Stimulated activated CD8-positive, alpha-beta memory T cell treated with anti-CD3 and anti-CD28 coated beads, Interleukin-12 subunit alpha, Interleukin-12 subunit beta, amount 100 ng/mL, for 4 hours (primary cell): ENCODE data around the gene FBXO17.
"Not testable (repeated sequence)": the region's sequence is repeated elsewhere in the genome, so short reads cannot be mapped to it uniquely, and the experiment has no call there.

Experiments
- DNase-seq: peaks from one replicate; pipeline ENCODE4 v3.0.0-alpha.2; 2020; ENCODE audit warnings: low read depth

The FBXO17 gene

DNA sequence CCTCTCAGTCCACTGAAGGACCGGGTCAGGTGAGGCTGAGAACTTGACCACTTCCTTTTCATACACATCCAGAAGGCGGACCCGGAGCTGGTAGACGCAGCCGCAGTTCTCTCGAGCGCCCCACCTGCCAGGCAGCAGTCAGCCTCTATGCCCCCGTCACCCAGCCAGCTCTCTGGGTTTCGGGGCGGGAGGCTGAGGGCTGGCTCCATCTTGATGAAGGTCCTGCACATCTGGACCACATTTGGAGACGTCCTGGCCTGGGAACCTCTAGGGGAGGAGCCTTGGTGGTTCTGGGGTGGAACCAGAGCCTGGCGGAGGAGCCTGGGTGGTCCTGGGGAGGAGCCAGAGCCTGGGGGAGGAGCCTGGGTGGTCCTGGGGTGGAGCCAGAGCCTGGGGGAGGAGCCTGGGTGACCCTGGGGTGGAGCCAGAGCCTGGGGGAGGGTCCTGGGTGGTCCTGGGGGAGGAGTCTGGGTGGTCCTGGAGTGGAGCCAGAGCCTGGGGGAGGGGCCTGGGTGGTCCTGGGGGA is 30.5 kb downstream of the FBXO17 start:
- no peak for DNase-seq

- no peak for DNase-seq
Measured at GRCh38 chr19:38942471-38943181, 32.9 kb downstream of the FBXO17 start.

- no peak for DNase-seq
Measured at GRCh38 chr19:38941979-38942378, 33.6 kb downstream of the FBXO17 start.

GRCh38 chr19:38941466-38941865 is 34.1 kb downstream of the FBXO17 start:
- not testable (repeated sequence) for DNase-seq

GRCh38 chr19:38939957-38940356 is 35.6 kb downstream of the FBXO17 start:
- DNase-seq: no peak

DNA sequence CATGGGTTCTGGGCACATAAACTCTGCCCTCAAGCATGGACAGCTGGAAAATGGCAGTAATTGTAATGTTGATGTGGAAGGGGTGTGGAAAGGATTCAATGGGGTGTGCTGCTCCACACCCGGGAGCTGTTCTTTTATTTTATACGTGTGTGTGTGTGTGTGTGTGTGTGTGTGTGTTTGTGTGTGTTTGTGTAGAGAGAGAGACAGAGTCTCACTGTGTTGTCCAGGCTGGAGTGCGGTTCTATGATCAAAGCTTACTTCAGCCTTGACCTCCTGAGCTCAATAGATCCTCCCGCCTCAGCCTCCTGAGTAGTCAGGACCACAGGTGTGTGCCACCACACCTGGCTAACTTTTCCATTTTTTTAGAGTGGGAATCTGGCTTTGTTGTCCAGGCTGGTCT is 42.0 kb downstream of the FBXO17 start:
- DNase-seq: no peak

DNA sequence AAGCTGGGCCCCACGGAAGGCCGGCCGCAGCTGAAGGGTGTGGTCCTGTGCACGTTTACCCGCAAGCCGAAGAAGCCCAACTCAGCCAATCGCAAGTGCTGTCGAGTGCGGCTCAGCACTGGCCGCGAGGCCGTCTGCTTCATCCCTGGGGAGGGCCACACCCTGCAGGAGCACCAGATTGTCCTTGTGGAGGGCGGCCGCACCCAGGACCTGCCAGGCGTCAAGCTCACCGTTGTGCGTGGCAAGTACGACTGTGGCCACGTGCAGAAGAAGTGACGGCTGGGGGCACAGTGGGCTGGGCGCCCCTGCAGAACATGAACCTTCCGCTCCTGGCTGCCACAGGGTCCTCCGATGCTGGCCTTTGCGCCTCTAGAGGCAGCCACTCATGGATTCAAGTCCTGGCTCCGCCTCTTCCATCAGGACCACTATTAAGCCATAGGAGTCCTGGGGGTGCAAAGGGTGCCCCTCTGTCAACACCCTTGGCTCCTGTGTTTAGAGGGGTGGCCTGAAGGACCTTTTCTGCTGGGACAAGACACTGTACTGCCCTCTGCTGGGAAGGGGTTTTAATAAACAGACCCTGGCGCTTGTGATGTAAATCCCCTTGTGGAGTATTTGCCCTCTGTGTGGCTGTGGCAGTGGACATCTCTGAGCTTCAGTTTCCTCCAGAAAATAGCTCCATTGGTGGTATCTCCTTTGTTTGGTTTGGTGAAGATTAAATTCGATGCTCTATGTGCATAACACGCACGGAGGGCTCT is 42.9 kb downstream of the FBXO17 start:
- no peak for DNase-seq

GRCh38 chr19:38931521-38931793 is 44.1 kb downstream of the FBXO17 start:
- no peak for DNase-seq

GRCh38 chr19:38930776-38931520 is 44.6 kb downstream of the FBXO17 start, which contains the start of gene MRPS12:
Gene MRPS12, plus strand, starts transcription at chr19:38930944. Its CDS starts 351 bp downstream, at chr19:38931295.
- peak; percentile 94 for DNase-seq

DNA sequence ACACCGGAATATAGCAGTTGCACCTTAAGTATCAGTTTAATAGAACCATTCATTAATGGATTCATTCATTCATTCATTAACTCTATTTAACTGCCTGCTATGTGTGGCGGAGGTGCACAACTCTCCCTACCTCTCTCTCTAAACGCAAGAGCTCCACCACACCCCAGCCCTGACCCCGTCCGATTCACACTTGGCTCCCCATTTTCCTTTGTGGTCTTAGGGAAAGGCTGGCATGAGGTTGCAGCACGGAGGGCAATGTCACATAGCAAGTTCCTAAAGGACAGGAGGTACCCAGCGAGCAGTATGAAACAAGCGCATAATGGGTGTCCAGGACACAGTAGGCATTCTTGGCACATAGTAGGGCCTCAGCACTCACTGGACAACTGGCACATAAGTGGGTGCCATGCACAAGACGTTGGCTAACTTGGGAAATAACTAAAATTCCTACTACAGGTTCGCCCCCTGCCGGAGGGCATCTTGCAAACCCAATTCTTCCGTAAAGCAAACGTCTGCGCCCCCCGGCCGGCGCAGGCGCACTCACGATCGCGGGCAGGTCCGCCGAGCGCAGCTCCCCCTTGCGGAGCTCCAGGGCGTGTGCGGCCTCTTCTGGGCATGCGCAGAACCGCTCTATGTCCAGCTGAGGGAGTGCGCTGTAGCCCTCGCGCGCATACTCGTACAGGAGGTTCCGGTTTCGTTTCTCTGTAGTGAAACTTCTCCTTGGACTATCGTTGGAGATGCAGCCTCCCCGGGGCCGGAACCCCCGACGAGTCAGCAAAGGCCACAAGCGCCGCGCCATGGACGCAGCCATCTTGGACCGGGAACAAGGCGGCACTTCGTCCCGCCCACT is 45.4 kb downstream of the FBXO17 start, which contains the start of gene SARS2:
TSS of gene SARS2 (minus strand) at position 835 of the 847 bp plus-strand sequence. CDS start at position 808, 27 bp downstream.
- DNase-seq: peak; percentile 89

- DNase-seq: no peak
Measured at GRCh38 chr19:38928391-38929001, 47.0 kb downstream of the FBXO17 start.

GRCh38 chr19:38924388-38924787 is 51.2 kb downstream of the FBXO17 start:
- DNase-seq: peak; percentile 12

DNA sequence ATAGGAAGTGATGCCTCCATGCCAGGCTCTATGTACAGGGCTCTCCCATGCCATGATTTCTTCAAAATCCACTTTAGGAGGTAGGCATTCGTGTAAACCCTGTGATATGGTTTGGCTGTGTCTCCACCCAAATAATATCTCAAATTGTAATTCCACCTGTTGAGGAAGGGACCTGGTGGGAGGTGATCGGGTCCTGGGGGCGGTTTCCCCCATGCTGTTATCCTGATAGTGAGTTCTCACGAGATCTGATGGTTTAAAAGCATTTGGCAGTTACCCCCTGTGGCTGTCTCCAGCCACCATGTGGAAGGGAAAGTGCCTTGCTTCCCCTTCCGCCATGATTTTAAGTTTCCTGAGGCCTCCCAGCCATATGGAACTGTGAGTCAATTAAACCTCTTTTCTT is 53.1 kb downstream of the FBXO17 start:
- DNase-seq: no peak

DNA sequence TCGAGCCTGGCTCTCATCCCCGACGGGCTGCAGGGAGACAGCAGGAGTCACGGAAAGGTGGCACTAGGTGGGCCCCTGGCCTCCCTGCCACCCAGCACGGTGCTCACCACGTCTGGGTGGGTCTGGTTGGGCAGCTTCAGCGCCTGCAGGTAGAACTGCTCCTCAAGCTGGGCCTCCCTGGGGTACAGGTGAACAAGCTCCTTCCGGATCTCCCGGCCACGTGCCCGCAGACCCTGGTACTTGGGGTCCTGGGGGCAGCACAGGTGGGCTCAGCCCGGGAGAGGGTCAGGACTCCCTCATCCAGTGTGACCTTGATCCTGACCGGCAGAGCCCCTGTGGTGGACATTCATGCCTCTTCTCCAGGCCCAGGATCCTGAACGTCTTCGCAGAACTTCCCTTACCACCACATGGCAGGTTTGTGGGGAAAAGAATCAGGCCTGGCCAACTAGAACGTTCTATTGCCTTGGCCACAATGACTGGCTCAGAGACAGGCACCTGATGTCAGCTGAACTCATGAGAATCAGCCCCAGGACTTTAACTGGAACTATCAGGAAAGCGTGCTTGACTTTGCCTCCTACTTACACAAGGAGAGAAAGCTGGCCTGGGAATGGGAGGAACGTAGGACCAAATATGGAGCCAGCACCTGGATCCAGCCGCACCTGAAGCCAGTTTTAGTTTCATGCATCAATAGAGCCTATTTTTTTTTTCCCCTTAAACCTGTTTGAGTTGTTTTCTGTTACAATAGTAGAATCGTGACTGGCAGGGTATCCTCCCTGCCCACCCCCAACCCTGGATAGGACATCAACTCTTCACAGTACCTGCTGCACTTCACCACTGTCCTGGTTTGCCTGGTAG is 53.9 kb downstream of the FBXO17 start:
- DNase-seq: no peak

GRCh38 chr19:38920602-38921419 is 54.7 kb downstream of the FBXO17 start:
- DNase-seq: no peak

- DNase-seq: no peak
Measured at GRCh38 chr19:38919837-38920601, 55.5 kb downstream of the FBXO17 start.

DNA sequence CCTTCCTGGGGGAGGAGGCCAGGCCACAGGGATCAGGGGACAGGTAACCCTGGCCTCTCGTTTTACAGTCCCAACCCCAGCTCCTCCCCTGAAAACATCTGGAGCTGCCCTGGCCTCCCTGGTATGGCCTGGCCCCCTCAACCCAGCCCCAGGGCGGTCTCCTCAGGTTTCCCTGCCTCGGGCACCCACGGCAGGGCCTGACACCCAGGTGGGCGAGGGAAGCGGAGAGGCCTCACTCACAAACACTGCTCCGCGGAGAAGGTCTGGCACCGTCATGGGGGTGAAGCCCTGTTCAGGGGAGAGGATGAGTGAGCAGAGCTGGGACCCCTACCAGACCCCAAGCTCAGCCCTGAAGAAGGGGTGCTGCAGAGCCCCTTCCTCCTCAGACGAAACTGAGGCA is 57.0 kb downstream of the FBXO17 start:
- DNase-seq: no peak

DNA sequence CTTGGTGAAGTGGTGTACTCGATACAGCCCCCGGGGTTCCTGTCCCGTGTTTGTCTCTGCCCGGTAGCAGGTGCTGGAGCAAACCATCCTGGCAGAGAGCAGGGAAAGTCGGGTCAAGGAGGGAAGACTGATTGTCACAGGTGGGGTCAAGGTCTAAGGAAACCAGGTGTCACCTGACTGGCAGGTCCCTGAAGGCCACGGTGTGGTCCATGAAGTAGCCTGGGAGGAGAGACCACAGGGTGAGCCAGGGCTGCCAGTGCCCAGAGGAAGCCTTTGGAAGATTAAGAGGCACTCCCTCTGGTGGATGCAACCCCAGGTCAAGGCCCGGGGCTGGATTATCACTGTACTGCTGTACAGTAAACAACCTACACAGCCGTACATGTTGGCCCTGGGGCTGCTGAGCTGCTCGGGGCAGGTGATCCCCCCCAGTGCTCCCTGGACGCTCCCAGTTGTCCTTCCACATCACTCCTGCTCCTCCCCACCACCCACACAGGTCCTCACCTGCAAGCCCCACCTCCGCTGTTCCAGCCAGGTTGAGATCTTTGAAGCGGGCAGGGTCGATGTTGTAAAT is 57.5 kb downstream of the FBXO17 start:
- no peak for DNase-seq
